Mucosa of descending colon (tissue), 3 donors: ENCODE results near the gene NPEPL1. TPM values are rescaled to one million over a fixed set of nuclear protein-coding genes. Genes with fewer than 3 reads are reported as not detected.

Source experiments
- ATAC-seq: fragments of 200-7000 bp; cut with Tn5 transposase; one replicate; pipeline ENCODE4 v1.9.1; 2020; ENCODE audit warnings: mild to moderate bottlenecking, moderate library complexity
- DNase-seq, 3 donors: peaks; one replicate each; pipeline ENCODE4 v3.0.0-alpha.2; 2020
- H3K36me3 ChIP-seq: fragments of 200-600 bp; one replicate; pipeline ENCODE4 v1.8.0; 2021; ENCODE audit warnings: low read depth, mild to moderate bottlenecking
- H3K4me1 ChIP-seq: fragments of 200-600 bp; one replicate; pipeline ENCODE4 v1.8.0; 2021; ENCODE audit warnings: low read depth, mild to moderate bottlenecking
- H3K4me3 ChIP-seq: fragments of 200-600 bp; one replicate; pipeline ENCODE4 v1.8.0; 2021; ENCODE audit warnings: mild to moderate bottlenecking
- H3K9me3 ChIP-seq: fragments of 200-600 bp; one replicate; pipeline ENCODE4 v1.8.0; 2021; ENCODE audit warnings: mild to moderate bottlenecking
- CTCF ChIP-seq: fragments of 200-600 bp; IDR thresholded peaks from one replicate; pipeline ENCODE4 v1.8.0; 2022; ENCODE audit warnings: antibody characterized with exemption, mild to moderate bottlenecking
- intact Hi-C, 2 donors: fragments of 100-400 bp; cut with DNase I in 1 of 2; cut with micrococcal nuclease in 1 of 2; formaldehyde crosslinking; loops; one replicate each; pipeline versions ENCODE4 v1.11.0 to v1.11.1; 2022; cut with DNase I, micrococcal nuclease
- total RNA-seq, 3 donors: library from RNA; stranded (reverse); fragmentation: NEBNext Ultra II Directional in 2 of 3; extraction: Animal tissue kit (Norgen Biotek cat#: 25700) in 2 of 3; gene quantifications; one replicate each; pipeline versions ENCODE4 v1.2.1 to v1.2.4, GENCODE V29; 2021 to 2023
- donor health status: DM: no; HTN: no; CAD: no; lungs with moderate emphysema.
- donor health status: DM: no; HTN: no; CAD: no.
- donor health status: DM: no; HTN: yes; CAD: no.

NPEPL1 gene
- total RNA-seq, 3 donors from 2014 or later, result 26.8 to 41.6 (median 30.8) TPM

- no peak overlapping the region for H3K4me3 ChIP-seq
These were observed 12.8 kb downstream of the NPEPL1 start for GRCh38 chr20:58705208-58705926.

GRCh38 chr20:58706150-58706892, 13.7 kb downstream of the NPEPL1 start:
- DNase-seq (no peak), ATAC-seq (no peak)
- H3K9me3 ChIP-seq, result no peaks in the 10 kb centered on the region
- no peaks in the 10 kb centered on the region for H3K36me3 ChIP-seq
- no peaks in the 10 kb centered on the region for H3K4me1 ChIP-seq
- no peak overlapping the region for H3K4me3 ChIP-seq
- intact Hi-C loops, result no loop called here
- no peak for TF ChIP-seq CTCF

More at GRCh38 chr20:58705208-58705926, 12.8 kb downstream of the NPEPL1 start:
- intact Hi-C loops, result no loop called here
- ATAC-seq (no peak), DNase-seq (no peak)
- Histone ChIP-seq H3K4me1 (no peaks in the 10 kb centered on the region), H3K36me3 (no peaks in the 10 kb centered on the region), H3K9me3 (no peaks in the 10 kb centered on the region)
- TF ChIP-seq CTCF, result no peak

GRCh38 chr20:58706975-58707681, 14.5 kb downstream of the NPEPL1 start:
- no peaks in the 10 kb centered on the region for H3K4me1 ChIP-seq
- DNase-seq (no peak), ATAC-seq (no peak)
- no peak overlapping the region for H3K4me3 ChIP-seq
- no peaks in the 10 kb centered on the region for H3K36me3 ChIP-seq
- intact Hi-C loops, result no loop called here
- no peaks in the 10 kb centered on the region for H3K9me3 ChIP-seq
- no peak for TF ChIP-seq CTCF

- ATAC-seq, result no peak
- intact Hi-C loops, result no loop called here
- no peaks in the 10 kb centered on the region for H3K36me3 ChIP-seq
- TF ChIP-seq CTCF, result no peak
- no peak for DNase-seq
- no peak overlapping the region for H3K4me3 ChIP-seq
- H3K9me3 ChIP-seq, result no peaks in the 10 kb centered on the region
- H3K4me1 ChIP-seq, result no peaks in the 10 kb centered on the region
These were observed 15.2 kb downstream of the NPEPL1 start for GRCh38 chr20:58707770-58708169.

- Histone ChIP-seq H3K36me3 (no peaks in the 10 kb centered on the region), H3K9me3 (no peaks in the 10 kb centered on the region), H3K4me3 (no peak overlapping the region), H3K4me1 (no peaks in the 10 kb centered on the region)
- DNase-seq (peak in 1 of 3 donors; percentile 27), ATAC-seq (no peak)
- no peak for TF ChIP-seq CTCF
- intact Hi-C loops, result no loop called here
These were observed 15.8 kb downstream of the NPEPL1 start for GRCh38 chr20:58708246-58708931.
